ENCODE data around the gene RBM22.

- no peak for TF ChIP-seq ATF2 (IDR thresholded peaks at IDR 0.05; ENCODE audit: low read length)
- no peak for TF ChIP-seq CTCF (IDR thresholded peaks at IDR 0.05; ENCODE audit: control extremely low read depth in 1 of 3, insufficient read depth in 1 of 3, low read depth in 1 of 3, low read length in 3 of 3)
- no peak for TF ChIP-seq ZNF274 (IDR thresholded peaks at IDR 0.05; ENCODE audit: borderline replicate concordance, extremely low read depth, low read length)
Measured at GRCh38 chr5:150672237-150672883, 28.5 kb downstream of the RBM22 start.

Measured in H1 (cell line).